ENCODE measurements around the gene CUTC.

Gene CUTC

DNA sequence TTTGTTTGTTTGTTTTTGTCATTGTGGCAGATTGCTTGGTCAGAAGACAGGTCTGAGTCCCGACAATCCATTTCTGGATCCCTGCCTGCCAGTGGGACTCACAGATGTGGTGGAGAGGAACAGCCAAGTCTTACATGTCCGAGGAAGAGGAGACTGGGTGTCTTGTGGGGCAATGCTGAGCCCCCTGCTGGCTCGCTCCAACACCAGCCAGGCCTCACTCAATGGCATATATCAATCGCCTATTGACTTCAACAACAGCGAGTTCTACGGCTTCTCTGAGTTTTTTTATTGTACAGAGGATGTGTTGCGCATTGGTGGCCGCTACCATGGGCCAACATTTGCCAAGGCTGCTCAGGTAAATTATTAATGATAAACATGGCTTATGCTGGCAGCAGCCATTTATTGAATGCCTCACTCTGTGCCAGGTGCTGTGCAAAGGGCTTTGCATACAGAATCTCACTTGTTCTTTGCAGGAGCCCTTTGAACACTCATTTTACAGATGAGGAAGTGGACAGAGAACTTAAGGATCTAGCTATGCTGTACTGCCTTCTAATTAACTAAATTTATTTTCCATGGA lies 33.4 kb upstream of the CUTC start:
- no peak overlapping the region for H3K4me3 ChIP-seq (ENCODE audit: low read length)
- TF ChIP-seq, protein P1, sequence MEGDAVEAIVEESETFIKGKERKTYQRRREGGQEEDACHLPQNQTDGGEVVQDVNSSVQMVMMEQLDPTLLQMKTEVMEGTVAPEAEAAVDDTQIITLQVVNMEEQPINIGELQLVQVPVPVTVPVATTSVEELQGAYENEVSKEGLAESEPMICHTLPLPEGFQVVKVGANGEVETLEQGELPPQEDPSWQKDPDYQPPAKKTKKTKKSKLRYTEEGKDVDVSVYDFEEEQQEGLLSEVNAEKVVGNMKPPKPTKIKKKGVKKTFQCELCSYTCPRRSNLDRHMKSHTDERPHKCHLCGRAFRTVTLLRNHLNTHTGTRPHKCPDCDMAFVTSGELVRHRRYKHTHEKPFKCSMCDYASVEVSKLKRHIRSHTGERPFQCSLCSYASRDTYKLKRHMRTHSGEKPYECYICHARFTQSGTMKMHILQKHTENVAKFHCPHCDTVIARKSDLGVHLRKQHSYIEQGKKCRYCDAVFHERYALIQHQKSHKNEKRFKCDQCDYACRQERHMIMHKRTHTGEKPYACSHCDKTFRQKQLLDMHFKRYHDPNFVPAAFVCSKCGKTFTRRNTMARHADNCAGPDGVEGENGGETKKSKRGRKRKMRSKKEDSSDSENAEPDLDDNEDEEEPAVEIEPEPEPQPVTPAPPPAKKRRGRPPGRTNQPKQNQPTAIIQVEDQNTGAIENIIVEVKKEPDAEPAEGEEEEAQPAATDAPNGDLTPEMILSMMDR (IDR thresholded peaks at IDR 0.05; ENCODE audit: insufficient read depth, low read depth, low read length, missing control alignments): peak; percentile 18
- DNase-seq (ENCODE audit: low read depth): no peak

DNA sequence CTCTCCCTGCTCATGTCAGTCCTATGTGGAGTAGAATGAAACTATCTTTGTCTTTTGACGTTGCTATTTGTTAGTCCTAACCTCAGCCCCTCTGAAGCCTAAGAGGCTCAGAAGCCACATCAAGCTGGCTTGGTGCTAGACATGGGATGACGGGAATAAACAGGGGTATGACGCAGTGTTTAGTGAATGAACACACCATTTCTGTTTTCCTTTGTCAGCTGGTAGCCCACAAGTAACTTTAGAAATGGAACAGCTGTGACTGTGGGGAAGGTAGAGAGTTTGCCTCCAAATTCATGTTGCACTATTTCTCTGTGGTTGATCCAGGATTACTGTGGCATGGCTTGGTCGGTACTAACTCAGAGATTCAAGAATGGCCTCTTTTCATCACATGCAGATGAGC lies 31.4 kb upstream of the CUTC start:
- no peak overlapping the region for H3K4me3 ChIP-seq (ENCODE audit: low read length)
- TF ChIP-seq, protein P1 (IDR thresholded peaks at IDR 0.05; ENCODE audit: insufficient read depth, low read depth, low read length, missing control alignments): no peak
- DNase-seq (ENCODE audit: low read depth): no peak

DNA sequence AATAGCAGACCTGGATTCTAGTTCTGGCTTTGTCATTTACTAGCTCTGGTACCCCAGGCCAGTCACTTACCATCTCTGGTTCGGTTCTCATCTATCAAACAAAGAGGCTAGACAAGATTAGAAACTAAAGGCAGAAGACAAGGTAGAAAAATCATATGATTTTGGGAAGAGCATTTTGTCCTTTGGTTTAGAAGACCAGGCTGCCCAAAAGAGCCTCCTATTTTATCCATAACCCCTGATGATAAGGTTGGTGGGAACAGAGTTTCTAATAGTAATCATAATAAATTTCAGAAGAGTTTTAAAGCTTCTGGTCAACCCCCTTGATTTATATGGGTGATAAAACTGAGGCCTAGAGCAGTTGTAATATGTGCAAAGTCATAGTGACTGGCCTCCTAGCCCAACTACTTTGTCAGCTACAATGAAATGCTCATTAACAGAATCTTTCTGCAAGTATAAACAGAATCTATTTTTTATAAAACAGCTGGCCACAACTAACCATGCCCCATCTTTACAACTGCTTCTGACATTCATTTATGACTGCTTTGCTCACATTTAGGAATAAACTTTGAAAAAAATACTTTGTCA lies 23.5 kb upstream of the CUTC start:
- DNase-seq (ENCODE audit: low read depth): no peak
- no peak overlapping the region for H3K4me3 ChIP-seq (ENCODE audit: low read length)
- TF ChIP-seq, protein P1 (IDR thresholded peaks at IDR 0.05; ENCODE audit: insufficient read depth, low read depth, low read length, missing control alignments): no peak

DNA sequence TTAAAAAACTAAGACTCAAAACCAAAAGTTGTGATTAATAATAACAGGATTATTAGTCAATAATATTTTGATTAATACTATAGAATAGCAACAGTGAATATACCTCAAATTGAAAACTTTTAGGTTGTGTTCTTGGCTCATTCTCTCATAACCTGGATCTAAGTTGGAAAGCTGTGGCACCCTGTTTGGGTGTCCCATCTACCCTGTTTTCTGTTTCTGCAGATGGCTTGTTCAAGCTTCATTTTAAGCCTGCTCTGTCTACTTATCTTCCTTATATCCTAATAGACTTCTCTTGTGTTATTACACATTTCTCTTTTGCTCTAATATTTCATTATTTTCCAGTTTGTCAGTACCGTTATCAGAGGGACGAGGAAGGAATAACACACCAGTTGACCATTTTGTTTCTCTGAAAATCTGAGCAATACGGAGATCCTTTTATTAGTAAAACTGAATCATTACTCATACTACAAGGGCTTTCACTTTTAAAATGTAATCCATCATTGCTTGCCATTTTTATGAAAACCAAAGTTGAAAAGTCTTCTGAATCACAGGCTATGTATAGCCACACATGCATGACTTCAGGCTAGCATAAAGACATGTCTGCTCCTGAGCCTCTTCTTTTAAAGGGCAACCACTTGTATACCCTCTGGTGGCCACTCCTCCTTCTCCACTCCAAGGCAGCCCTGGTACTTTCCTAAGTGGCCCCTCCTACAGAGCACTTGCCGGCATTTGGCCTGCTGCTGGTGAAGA lies 22.4 kb upstream of the CUTC start:
- TF ChIP-seq, protein P1 (IDR thresholded peaks at IDR 0.05; ENCODE audit: insufficient read depth, low read depth, low read length, missing control alignments): peak; percentile 33
- DNase-seq (ENCODE audit: low read depth): peak; percentile 73
- H3K4me3 ChIP-seq (ENCODE audit: low read length): no peak overlapping the region

DNA sequence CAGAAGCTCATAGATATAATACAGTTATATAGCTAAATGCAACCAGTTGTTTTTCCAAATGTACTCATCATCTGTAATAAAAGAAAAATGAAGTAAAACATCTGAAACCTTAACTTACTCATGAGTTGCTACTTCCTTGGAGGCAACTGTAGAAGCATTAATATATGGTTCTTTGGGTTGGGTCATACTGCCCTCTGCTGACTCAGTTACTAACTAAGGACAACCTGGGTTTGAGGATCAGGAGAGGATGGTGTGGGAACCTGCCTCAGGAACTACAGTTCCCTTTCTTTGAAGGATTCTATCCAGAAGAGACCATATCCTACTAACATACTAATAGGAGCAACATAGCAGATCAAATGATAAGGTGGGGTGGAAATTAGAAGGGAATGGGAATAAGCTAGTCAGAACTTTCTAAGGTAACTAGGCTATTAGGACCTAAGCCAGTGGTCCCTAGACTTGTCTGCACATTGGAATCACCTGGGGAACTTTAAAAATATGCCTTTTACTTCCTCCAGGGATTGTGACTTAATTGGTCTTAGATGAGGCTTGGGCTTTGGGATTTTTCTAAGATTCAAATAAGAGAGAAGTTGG lies 20.8 kb upstream of the CUTC start:
- H3K4me3 ChIP-seq (ENCODE audit: low read length): no peak overlapping the region
- TF ChIP-seq, protein P1 (IDR thresholded peaks at IDR 0.05; ENCODE audit: insufficient read depth, low read depth, low read length, missing control alignments): peak; percentile 71
- peak; percentile 71 for DNase-seq (ENCODE audit: low read depth)

DNA sequence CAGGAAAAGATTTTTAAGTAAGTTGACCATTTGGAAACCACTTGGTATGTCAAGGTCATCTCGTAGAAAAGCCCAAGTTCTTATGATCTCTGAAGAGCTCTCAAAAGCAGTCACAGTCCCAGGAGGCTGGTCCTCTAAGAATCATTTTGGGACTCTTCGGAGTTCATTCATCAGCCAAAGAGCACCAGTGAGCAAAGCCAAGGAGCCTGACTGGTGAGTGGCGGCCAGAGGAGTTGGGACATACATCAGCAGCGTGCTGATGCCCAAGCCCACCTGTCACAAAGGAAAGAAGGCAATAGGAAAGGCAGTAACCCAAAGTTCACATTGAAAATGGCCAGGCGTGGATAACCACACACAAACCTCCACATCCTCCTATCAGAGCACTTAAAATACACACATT lies 17.6 kb upstream of the CUTC start:
- no peak for DNase-seq (ENCODE audit: low read depth)
- no peak overlapping the region for H3K4me3 ChIP-seq (ENCODE audit: low read length)
- TF ChIP-seq, protein P1 (IDR thresholded peaks at IDR 0.05; ENCODE audit: insufficient read depth, low read depth, low read length, missing control alignments): no peak

All from epithelial cell of esophagus (primary cell).